ENCODE data around the gene QRICH1. TPM values are rescaled to one million over a fixed set of nuclear protein-coding genes. Genes with fewer than 3 reads are reported as not detected.

QRICH1 gene
- total and polyA plus RNA-seq, 2 of the 13 experiments (the other 11 are each of a cell fraction or from before 2014, with no cell fraction given): 52.6 to 102 TPM

DNA sequence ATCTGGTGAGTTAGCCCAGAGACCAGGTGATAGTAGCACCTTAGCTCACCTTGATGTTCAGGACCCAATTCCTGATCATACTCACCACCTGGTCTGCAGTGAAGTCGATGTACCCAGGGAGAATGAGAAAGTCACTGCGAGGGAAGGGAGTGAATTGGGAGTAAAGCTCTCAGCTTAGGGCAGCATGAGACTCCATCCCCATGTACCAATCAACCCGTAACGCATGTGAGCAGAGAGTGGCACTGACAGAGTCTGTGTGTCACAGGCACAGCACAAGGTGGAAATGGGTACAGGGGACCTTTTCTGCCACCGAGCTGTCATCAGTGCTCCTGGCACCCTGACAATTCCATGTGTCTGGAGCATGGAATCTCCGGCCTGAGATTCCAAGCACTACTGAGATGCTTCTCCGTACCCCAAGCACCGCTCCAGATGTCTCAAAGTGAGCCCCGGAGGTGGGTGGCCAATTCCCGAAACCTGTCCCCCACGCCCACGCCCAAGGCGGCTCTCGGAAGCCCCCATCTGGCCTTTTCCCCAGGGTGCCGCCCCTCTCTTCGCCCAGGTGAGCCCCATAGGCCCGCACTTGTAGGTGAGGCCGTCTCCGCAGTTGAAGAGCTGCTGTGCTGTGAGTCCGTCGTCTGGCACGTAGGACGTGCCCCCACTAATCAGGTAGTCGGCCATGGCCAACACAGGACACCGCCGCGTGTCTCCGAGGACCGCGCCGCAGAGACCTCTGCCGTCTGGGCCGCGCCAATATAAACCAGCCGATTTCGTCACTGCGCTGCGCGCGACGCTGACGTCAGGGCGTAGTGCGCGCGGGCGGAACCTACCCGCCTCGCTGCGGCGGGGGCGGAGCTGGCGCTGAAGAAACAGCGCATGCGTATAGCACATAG, 65.0 kb downstream of the QRICH1 start, which contains the start of gene IMPDH2 (continued):
- TF ChIP-seq HNF4G (IDR thresholded peaks at IDR 0.05; ENCODE audit: borderline replicate concordance, low read depth, low read length): peak; percentile 34; the same call in 1 of the 2 replicates
- no peak for TF ChIP-seq HNF4G (CRISPR knock-in tag; IDR thresholded peaks at IDR 0.05; ENCODE audit: borderline replicate concordance, low read depth)
- TF ChIP-seq NAIF1 (CRISPR knock-in tag; IDR thresholded peaks at IDR 0.05; ENCODE audit: borderline replicate concordance): peak; percentile 90; the same call in 1 of the 2 replicates
- peak; percentile 88; the same call in 1 of the 2 replicates for TF ChIP-seq ZNF598 (CRISPR knock-in tag; IDR thresholded peaks at IDR 0.05; ENCODE audit: borderline replicate concordance)
- peak; percentile 88 for TF ChIP-seq ZNF768 (CRISPR knock-in tag; IDR thresholded peaks at IDR 0.05)
- TF ChIP-seq ZNF446 (CRISPR knock-in tag; IDR thresholded peaks at IDR 0.05): peak; percentile 86; the same call in 1 of the 2 replicates
- peak; percentile 92 for TF ChIP-seq SRSF1 (optimal IDR thresholded peaks at IDR 0.05; ENCODE audit: low read depth, low read length)
- TF ChIP-seq FOXP1 (IDR thresholded peaks at IDR 0.05): no peak
- TF ChIP-seq FOXP1 (CRISPR knock-in tag; IDR thresholded peaks at IDR 0.05): no peak; the same call in 1 of the 2 replicates
- TF ChIP-seq BRCA1 (CRISPR knock-in tag; IDR thresholded peaks at IDR 0.05): peak; percentile 83; the same call in 1 of the 2 replicates
- TF ChIP-seq, protein P1, sequence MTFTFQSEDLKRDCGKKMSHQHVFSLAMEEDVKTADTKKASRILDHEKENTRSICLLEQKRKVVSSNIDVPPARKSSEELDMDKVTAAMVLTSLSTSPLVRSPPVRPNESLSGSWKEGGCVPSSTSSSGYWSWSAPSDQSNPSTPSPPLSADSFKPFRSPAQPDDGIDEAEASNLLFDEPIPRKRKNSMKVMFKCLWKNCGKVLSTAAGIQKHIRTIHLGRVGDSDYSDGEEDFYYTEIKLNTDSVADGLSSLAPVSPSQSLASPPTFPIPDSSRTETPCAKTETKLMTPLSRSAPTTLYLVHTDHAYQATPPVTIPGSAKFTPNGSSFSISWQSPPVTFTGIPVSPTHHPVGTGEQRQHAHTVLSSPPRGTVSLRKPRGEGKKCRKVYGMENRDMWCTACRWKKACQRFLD (CRISPR knock-in tag; IDR thresholded peaks at IDR 0.05; ENCODE audit: borderline replicate concordance): peak; percentile 89
- peak; percentile 73; the same call in 1 of the 2 replicates for TF ChIP-seq JUND (CRISPR knock-in tag; IDR thresholded peaks at IDR 0.05)
- TF ChIP-seq ETV6 (CRISPR knock-in tag; conservative IDR thresholded peaks at IDR 0.05): no peak; the same call in 1 of the 2 replicates
- 0 out of 2 replicates have a peak, but pooled peaks have one; percentile 55 for TF ChIP-seq ZSCAN29 (CRISPR knock-in tag; conservative IDR thresholded peaks at IDR 0.05)
- TF ChIP-seq, protein P2, sequence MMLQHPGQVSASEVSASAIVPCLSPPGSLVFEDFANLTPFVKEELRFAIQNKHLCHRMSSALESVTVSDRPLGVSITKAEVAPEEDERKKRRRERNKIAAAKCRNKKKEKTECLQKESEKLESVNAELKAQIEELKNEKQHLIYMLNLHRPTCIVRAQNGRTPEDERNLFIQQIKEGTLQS (CRISPR knock-in tag; IDR thresholded peaks at IDR 0.05): peak; percentile 92
- TF ChIP-seq ZNF441 (CRISPR knock-in tag; IDR thresholded peaks at IDR 0.05; ENCODE audit: borderline replicate concordance): peak; percentile 81; the same call in 1 of the 2 replicates
- TF ChIP-seq MED1 (CRISPR knock-in tag; IDR thresholded peaks at IDR 0.05): peak; percentile 86
- peak; percentile 97 for TF ChIP-seq BORCS8-MEF2B (CRISPR knock-in tag; IDR thresholded peaks at IDR 0.05)
- TF ChIP-seq NFYC (CRISPR knock-in tag; IDR thresholded peaks at IDR 0.05): peak; percentile 64
- TF ChIP-seq ZNF792 (CRISPR knock-in tag; IDR thresholded peaks at IDR 0.05): peak; percentile 73; the same call in 1 of the 2 replicates
- TF ChIP-seq SNRNP70 (IDR thresholded peaks at IDR 0.05; ENCODE audit: low read depth, low read length): no peak
- no peak for TF ChIP-seq ZNF17 (CRISPR knock-in tag; IDR thresholded peaks at IDR 0.05)
- TF ChIP-seq SRY (CRISPR knock-in tag; IDR thresholded peaks at IDR 0.05): no peak; the same call in 1 of the 2 replicates
- TF ChIP-seq, protein P3, sequence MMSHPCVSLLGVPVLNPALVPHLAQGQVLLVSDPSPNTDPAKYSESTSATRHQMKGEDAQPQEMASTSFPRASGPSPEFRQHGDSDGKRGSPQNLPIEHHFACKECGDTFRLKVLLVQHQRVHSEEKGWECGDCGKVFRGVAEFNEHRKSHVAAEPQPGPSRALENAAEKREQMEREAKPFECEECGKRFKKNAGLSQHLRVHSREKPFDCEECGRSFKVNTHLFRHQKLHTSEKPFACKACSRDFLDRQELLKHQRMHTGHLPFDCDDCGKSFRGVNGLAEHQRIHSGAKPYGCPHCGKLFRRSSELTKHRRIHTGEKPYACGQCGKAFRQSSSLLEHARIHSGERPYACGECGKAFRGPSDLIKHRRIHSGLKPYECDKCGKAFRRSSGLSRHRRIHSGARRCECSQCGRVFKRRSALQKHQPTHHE (CRISPR knock-in tag; IDR thresholded peaks at IDR 0.05; ENCODE audit: borderline replicate concordance): peak; percentile 71; the same call in 1 of the 2 replicates
- no peak for TF ChIP-seq ZBTB1 (CRISPR knock-in tag; IDR thresholded peaks at IDR 0.05; ENCODE audit: borderline replicate concordance)
- TF ChIP-seq, protein P4, sequence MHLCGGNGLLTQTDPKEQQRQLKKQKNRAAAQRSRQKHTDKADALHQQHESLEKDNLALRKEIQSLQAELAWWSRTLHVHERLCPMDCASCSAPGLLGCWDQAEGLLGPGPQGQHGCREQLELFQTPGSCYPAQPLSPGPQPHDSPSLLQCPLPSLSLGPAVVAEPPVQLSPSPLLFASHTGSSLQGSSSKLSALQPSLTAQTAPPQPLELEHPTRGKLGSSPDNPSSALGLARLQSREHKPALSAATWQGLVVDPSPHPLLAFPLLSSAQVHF (CRISPR knock-in tag; IDR thresholded peaks at IDR 0.05): no peak
- TF ChIP-seq NFYB (CRISPR knock-in tag; IDR thresholded peaks at IDR 0.05): peak; percentile 32; the same call in 1 of the 2 replicates

Data from HepG2 (cell line).